GM21515 (cell line): ENCODE measurements around the gene TMEM209.
"Not testable (repeated sequence)": the region's sequence is repeated elsewhere in the genome, so short reads cannot be mapped to it uniquely, and the experiment has no call there.

Experiments used
- ATAC-seq: cut with Tn5 transposase; IDR thresholded peaks from one replicate; pipeline ENCODE4 v1.9.1; 2021; ENCODE audit not compliant: unreplicated experiment

TMEM209 gene

GRCh38 chr7:130218806-130219620 is 13.8 kb upstream of the TMEM209 start:
- ATAC-seq: no peak

- ATAC-seq: no peak
These were observed 11.5 kb upstream of the TMEM209 start for GRCh38 chr7:130216750-130217149.

GRCh38 chr7:130216025-130216424 is 10.8 kb upstream of the TMEM209 start:
- ATAC-seq: no peak

- no peak for ATAC-seq
These were observed 8.6 kb upstream of the TMEM209 start for GRCh38 chr7:130213828-130214227.

GRCh38 chr7:130210181-130210935 is 5.2 kb upstream of the TMEM209 start:
- no peak for ATAC-seq

- no peak for ATAC-seq
These were observed 3.3 kb upstream of the TMEM209 start for GRCh38 chr7:130208516-130208915.

- ATAC-seq: no peak
These were observed 2.4 kb upstream of the TMEM209 start, which contains the start of gene SSMEM1 for GRCh38 chr7:130207642-130208041. SSMEM1 (plus strand) TSS chr7:130207860; CDS start chr7:130207911, 51 bp downstream.

GRCh38 chr7:130207033-130207432 is 1.8 kb upstream of the TMEM209 start:
- no peak for ATAC-seq

- no peak for ATAC-seq
These were observed 3.4 kb downstream of the TMEM209 start for GRCh38 chr7:130201796-130202195.

GRCh38 chr7:130197094-130197493 is 8.1 kb downstream of the TMEM209 start:
- ATAC-seq: no peak

GRCh38 chr7:130196476-130196875 is 8.7 kb downstream of the TMEM209 start:
- ATAC-seq: no peak

GRCh38 chr7:130195396-130195795 is 9.8 kb downstream of the TMEM209 start:
- no peak for ATAC-seq

GRCh38 chr7:130191791-130192190 is 13.4 kb downstream of the TMEM209 start:
- ATAC-seq: no peak

- ATAC-seq: no peak
These were observed 15.9 kb downstream of the TMEM209 start for GRCh38 chr7:130189343-130189742.

GRCh38 chr7:130187360-130187759 is 17.8 kb downstream of the TMEM209 start:
- ATAC-seq: no peak

- not testable (repeated sequence) for ATAC-seq
These were observed 20.9 kb downstream of the TMEM209 start for GRCh38 chr7:130184349-130184748.

- peak; percentile 63 for ATAC-seq
These were observed 22.2 kb downstream of the TMEM209 start for GRCh38 chr7:130182990-130183389.

- ATAC-seq: no peak
These were observed 24.0 kb downstream of the TMEM209 start for GRCh38 chr7:130181263-130181605.

- no peak for ATAC-seq
These were observed 24.5 kb downstream of the TMEM209 start for GRCh38 chr7:130180571-130181262.

- ATAC-seq: no peak
These were observed 25.6 kb downstream of the TMEM209 start for GRCh38 chr7:130179631-130180030.

- ATAC-seq: no peak
These were observed 27.0 kb downstream of the TMEM209 start for GRCh38 chr7:130178251-130178650.
